ENCODE results near the gene ZNF616.

GRCh38 chr19:52140032-52140710 is 433 bp upstream of the ZNF616 start:
- TF ChIP-seq CTCF (conservative IDR thresholded peaks at IDR 0.05 in 1 of 2, IDR thresholded peaks at IDR 0.05 in 1 of 2; ENCODE audit: low read depth in 1 of 2, low read length in 2 of 2) (no peak), EZH2 (IDR thresholded peaks at IDR 0.05; ENCODE audit: low read length, missing control alignments) (no peak)

All from fibroblast of lung (primary cell).